Measurements from ENCODE around the gene VPS52. TPM values are rescaled to one million over a fixed set of nuclear protein-coding genes. Genes with fewer than 3 reads are reported as not detected.

The VPS52 gene
- total and polyA plus RNA-seq, 9 of the 15 experiments (the other 6 are each of a cell fraction or from before 2014, with no cell fraction given) = 24.4 to 103 (median 40.2) TPM

- TF ChIP-seq MNT (conservative IDR thresholded peaks at IDR 0.05) (peak in 1 of 2 experiments; percentile 21; a peak in 1 of 4 replicates), CHCHD3 (CRISPR knock-in tag; IDR thresholded peaks at IDR 0.05) (no peak), RAD21 (CRISPR knock-in tag; conservative IDR thresholded peaks at IDR 0.05 in 1 of 2, IDR thresholded peaks at IDR 0.05 in 1 of 2) (peak; percentile 93 to 95), KLF16 (IDR thresholded peaks at IDR 0.05) (0 out of 2 replicates have a peak, but pooled peaks have one; percentile 7), CHD2 (IDR thresholded peaks at IDR 0.05; ENCODE audit: low read depth, low read length) (peak; percentile 44; the same call in 1 of the 2 replicates), ZNF121 (CRISPR knock-in tag; conservative IDR thresholded peaks at IDR 0.05) (no peak), VEZF1 (CRISPR knock-in tag; IDR thresholded peaks at IDR 0.05) (peak; percentile 62), CBX2 (IDR thresholded peaks at IDR 0.05; ENCODE audit: insufficient read depth, low read length, poor library complexity, severe bottlenecking) (no peak), TEAD1 (CRISPR knock-in tag; IDR thresholded peaks at IDR 0.05) (no peak), E2F1 (CRISPR knock-in tag; IDR thresholded peaks at IDR 0.05) (0 out of 2 replicates have a peak, but pooled peaks have one; percentile 44), HMGN3 (IDR thresholded peaks at IDR 0.05; ENCODE audit: borderline replicate concordance, extremely low read depth, insufficient read length, low read depth, low read length) (no peak), CBX3 (IDR thresholded peaks at IDR 0.05; ENCODE audit: borderline replicate concordance in 1 of 2, low read length in 2 of 2) (no peak)
- TF ChIP-seq, protein P1, sequence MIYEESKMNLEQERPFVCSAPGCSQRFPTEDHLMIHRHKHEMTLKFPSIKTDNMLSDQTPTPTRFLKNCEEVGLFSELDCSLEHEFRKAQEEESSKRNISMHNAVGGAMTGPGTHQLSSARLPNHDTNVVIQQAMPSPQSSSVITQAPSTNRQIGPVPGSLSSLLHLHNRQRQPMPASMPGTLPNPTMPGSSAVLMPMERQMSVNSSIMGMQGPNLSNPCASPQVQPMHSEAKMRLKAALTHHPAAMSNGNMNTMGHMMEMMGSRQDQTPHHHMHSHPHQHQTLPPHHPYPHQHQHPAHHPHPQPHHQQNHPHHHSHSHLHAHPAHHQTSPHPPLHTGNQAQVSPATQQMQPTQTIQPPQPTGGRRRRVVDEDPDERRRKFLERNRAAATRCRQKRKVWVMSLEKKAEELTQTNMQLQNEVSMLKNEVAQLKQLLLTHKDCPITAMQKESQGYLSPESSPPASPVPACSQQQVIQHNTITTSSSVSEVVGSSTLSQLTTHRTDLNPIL (CRISPR knock-in tag; IDR thresholded peaks at IDR 0.05) = no peak
- TF ChIP-seq, protein P2, sequence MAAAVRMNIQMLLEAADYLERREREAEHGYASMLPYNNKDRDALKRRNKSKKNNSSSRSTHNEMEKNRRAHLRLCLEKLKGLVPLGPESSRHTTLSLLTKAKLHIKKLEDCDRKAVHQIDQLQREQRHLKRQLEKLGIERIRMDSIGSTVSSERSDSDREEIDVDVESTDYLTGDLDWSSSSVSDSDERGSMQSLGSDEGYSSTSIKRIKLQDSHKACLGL (CRISPR knock-in tag; IDR thresholded peaks at IDR 0.05; ENCODE audit: borderline replicate concordance, poor library complexity, severe bottlenecking) = no peak
- TF ChIP-seq, protein P3, sequence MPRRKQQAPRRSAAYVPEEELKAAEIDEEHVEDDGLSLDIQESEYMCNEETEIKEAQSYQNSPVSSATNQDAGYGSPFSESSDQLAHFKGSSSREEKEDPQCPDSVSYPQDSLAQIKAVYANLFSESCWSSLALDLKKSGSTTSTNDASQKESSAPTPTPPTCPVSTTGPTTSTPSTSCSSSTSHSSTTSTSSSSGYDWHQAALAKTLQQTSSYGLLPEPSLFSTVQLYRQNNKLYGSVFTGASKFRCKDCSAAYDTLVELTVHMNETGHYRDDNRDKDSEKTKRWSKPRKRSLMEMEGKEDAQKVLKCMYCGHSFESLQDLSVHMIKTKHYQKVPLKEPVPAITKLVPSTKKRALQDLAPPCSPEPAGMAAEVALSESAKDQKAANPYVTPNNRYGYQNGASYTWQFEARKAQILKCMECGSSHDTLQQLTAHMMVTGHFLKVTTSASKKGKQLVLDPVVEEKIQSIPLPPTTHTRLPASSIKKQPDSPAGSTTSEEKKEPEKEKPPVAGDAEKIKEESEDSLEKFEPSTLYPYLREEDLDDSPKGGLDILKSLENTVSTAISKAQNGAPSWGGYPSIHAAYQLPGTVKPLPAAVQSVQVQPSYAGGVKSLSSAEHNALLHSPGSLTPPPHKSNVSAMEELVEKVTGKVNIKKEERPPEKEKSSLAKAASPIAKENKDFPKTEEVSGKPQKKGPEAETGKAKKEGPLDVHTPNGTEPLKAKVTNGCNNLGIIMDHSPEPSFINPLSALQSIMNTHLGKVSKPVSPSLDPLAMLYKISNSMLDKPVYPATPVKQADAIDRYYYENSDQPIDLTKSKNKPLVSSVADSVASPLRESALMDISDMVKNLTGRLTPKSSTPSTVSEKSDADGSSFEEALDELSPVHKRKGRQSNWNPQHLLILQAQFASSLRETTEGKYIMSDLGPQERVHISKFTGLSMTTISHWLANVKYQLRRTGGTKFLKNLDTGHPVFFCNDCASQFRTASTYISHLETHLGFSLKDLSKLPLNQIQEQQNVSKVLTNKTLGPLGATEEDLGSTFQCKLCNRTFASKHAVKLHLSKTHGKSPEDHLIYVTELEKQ (CRISPR knock-in tag; IDR thresholded peaks at IDR 0.05) = no peak
Observed at GRCh38 chr6:33247977-33248642, 23.6 kb downstream of the VPS52 start (continued).
